NCI-H510A treated with DMSO at 0.1 percent for 48 hours (cell line): Measurements from ENCODE around the gene IDH3A.
"Not testable (repeated sequence)": the region's sequence is repeated elsewhere in the genome, so short reads cannot be mapped to it uniquely, and the experiment has no call there.

Experiments used
- DNase-seq: peaks from one replicate; lab custom pipeline; 2025; lab: John Stamatoyannopoulos, UW

IDH3A gene

GRCh38 chr15:78129751-78130287, 19.3 kb upstream of the IDH3A start:
- no peak for DNase-seq

DNA sequence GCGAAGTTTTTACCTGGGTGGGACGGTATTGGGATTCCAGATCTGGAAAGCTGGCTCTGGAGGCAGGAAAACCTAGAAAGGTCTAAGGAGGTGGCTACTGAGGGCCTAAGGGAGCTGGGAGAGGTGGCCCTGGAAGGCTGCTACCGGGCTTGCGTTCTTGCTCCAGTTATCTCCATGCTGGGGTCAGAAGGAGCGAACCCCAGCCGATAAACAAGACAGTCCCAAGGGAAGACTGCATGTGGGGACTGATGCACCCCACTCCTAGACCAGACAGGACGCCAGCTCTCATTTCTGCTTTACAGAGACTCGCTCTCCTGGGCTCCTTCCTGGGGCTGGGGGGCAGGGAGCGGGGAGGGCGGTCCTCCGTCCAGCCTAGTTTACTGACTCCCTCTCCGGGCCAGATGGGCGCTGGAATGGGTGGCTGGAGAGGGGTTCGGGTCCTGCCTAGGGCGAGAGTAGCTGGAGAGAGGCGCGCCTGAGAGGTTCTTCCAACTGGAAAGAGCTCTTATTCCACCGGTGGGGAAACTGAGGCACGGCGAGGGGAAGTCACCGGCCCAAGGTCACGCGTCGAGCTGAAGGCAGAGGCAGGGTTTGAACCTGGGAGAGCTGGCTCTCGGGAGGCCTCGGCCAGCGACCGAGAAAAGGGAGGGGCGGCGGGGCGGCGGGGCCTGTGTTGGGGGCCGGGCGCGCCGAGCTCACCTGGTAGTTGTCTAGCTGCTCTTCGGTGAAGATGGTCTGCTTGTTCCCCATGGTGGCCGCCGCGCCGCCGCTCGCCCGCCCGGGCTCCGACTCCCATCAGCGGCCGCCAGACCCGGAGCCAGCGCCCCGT, 18.5 kb upstream of the IDH3A start:
- DNase-seq = no peak

- DNase-seq = peak; percentile 53
These were observed 17.7 kb upstream of the IDH3A start, which contains the start of gene CIB2 for GRCh38 chr15:78131295-78132061. Gene CIB2 (minus strand): TSS chr15:78131445. CDS start chr15:78131215, 230 bp downstream.

DNA sequence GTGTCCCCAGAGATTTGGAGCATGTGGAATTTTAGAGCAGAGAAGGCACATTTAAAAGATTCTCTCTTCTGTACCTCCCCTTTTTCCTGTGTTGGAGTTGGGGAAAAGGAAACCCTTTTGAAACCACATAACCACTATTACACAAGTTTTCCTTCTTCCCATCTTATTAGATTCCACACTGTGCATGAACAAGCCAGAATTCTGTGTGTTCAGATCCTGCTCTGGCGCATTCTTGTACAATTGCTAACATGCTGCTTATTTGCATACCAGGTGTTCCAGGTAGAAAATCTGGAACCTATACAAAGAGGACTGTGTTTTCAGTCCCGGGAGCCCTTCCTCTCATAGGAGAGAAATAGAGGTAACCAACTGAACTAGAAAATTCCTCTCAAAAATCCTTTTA, 15.4 kb upstream of the IDH3A start:
- no peak for DNase-seq

DNA sequence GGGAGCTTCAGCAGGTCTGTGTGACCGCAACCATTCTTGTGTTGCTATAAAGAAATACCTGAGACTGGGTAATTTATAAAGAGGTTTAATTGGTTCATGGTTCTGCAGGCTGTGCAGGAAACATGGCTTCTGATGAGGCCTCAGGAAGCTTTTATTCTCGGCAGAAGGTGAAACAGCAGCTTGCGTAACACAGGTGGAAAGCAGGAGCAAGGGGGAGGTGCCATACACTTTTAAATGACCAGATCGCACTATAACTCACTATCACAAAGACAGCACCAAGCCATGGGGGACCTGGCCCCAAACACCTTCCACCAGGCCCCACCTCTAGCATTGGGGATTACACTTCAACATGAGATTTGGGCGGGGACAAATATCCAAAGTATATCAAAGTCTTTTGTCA, 9.6 kb upstream of the IDH3A start:
- no peak for DNase-seq

GRCh38 chr15:78140292-78140691, 8.9 kb upstream of the IDH3A start:
- no peak for DNase-seq

DNA sequence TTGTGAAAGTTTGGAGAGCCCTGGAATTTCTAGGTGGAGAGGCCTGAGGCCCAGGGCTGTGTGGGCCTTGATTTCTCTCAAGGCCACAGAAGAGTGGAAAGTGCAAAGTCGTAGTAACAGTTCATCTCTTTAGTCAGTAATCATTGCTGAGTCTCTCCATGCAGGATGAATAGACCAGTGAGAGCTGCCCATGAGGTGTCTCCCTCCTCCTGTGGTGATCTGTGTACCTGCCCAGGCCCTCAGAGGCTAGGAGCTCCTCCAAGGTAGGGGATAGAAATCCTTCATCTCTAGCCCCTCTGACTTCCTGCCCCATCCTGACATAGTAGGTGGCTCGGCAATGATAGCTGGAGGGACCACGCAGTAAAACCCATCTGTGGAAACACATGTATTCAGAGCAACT, 6.8 kb upstream of the IDH3A start:
- no peak for DNase-seq

DNA sequence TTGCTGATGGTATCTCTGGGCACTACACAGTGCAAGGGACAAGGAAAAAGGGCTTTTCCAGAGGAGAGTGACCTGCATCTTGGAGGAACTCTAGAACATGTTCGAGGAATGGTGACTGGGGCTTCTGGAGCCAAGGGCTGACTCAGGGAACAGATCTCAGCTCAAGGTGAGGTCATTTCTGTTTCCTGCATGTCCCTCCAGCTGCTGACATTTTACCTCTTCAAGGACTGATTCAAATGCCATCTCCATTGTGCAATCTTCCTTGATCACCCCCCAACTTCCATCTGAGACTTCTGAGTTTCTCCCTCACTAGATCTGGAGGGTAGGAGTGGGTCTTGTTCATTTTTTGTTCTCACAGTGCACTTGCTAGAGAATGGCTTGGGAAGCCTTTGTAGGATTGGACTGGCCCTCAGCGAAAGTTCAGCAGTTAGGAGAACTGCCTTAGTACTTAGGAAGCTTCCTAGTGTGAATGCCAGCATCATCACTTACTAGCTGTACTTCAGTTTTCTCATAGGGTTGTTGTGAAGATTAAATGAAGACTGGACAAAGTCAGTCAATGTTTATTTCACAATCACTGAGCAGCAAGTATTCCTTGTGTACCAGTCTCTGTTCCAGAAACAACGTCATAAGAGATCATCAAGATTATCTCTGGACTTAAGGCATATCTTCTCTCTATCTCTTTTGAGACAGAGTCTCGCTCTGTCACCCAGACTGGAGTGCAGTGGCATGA, 2.6 kb upstream of the IDH3A start:
- no peak for DNase-seq

- no peak for DNase-seq
These were observed 1.6 kb upstream of the IDH3A start for GRCh38 chr15:78147566-78147965.

GRCh38 chr15:78148392-78149067, 632 bp upstream of the IDH3A start:
- no peak for DNase-seq

DNA sequence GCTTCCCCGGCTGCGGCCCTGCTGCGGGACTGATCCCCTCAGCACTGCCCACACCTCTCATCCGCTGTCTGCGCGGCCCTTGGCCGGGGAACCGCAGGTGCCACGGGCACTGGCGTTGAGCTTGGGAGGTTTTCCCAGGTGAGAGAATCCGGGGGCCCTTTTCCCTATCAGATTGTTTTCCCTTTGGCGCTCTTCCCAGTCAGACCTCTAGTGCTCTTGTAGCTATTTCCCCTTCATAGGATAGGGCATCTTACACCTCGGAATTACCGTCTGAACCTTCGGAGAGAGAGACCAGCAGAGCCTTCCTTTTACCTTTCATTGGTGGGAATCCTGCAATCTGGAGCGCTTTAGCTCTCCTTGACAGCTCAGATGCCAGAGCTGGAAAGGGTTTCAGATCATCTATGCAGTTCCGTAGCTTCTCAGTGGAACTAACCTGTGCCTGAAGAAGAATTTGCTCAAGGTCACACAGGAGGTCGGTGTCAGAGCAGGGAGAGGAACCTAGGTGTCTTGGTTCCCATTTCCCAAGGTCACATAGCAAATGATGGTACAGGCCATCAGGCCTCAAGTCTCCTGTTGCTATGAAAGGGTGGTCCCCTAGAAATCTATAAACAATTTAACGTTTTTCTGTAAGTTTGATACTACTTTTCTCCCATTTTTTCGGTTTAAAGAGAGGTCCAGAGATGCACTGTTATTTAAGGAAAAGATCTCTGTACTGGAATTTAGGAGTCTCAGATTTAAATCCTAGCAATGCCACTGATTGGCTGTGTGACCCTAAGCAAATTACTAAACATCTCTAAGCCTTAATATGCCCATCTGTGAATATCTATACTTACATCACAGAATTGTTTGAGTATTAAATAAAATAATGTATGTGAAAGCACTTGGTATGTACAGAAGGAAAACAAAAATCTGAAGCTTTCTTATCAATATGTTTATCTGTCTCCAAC, 916 bp downstream of the IDH3A start:
- DNase-seq = peak; percentile 29

- not testable (repeated sequence) for DNase-seq
These were observed 1.9 kb downstream of the IDH3A start for GRCh38 chr15:78151075-78151474.

DNA sequence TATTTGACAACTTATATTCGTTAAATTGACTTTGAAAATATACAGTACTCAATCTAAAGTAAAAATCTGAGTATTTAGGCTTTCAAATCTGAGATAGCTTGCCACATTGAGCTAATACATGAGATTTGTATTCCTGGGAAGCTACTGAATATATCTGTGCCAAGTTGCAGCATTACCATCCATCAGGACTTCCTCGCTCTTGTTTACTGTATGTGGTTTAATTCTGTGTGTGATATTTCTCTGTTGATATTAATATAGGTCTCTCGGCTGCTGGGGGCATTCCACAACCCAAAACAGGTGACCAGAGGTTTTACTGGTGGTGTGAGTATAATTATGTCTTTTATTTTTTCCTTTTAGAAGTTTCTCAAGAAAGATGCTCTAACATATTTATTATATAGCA, 5.8 kb downstream of the IDH3A start:
- DNase-seq = no peak

- no peak for DNase-seq
These were observed 6.3 kb downstream of the IDH3A start for GRCh38 chr15:78155355-78155939.

DNA sequence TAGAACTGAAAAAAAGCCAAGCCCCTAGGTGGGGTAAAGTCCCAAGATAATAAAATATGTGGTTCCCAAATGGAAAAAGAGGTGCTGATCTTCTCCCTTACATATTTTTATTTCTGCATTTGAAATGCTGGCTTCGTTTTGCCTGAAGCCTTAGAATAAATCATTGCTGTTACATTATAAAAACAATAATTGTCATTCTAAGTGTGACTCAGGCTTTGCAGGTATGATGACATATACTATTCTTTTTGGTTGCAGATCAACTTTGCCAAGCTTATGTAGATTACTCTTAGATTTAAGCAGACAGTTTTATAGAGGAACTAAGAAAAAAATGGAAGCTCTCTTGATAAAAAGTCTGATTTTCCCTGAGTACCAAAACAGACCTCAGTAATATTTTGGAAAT, 7.5 kb downstream of the IDH3A start:
- no peak for DNase-seq

DNA sequence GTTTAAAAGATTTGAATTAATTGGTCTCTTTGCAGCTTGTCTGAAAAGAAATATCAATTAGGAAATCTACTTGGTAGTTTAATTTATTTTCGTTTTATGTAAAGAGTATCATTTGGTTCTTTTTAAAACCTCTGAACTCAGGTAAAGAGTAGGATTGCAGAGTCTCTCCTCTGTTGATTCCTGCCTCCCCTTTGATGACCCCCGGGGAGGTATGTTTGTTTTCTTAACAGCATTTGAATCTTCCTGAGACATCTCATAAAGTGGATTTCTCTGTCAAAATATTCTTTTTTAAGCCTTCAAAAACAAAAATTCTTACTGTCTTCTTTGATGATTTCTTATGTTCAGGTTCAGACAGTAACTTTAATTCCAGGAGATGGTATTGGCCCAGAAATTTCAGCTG, 8.0 kb downstream of the IDH3A start:
- no peak for DNase-seq

GRCh38 chr15:78159395-78159794, 10.2 kb downstream of the IDH3A start:
- DNase-seq = peak; percentile 1

GRCh38 chr15:78162038-78162437, 12.9 kb downstream of the IDH3A start:
- no peak for DNase-seq

DNA sequence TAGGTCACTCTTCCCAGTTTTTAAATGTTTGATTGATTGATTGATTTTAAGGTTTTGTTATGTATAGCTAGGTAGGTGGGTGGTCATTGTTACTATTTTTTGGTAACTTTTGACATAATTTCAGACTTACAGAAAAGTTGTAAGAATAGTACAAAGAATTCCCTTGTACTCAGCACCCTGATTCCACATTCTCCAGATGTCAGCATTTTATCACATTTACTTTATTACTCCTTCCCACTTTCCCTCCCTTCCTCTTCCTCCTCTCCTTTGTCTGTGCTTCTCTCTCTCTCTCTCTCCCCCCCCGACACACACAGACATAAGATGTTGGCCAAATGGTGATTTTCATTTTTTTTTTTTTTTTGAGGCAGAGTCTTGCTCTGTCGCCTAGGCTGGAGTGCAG, 14.8 kb downstream of the IDH3A start:
- DNase-seq = no peak

DNA sequence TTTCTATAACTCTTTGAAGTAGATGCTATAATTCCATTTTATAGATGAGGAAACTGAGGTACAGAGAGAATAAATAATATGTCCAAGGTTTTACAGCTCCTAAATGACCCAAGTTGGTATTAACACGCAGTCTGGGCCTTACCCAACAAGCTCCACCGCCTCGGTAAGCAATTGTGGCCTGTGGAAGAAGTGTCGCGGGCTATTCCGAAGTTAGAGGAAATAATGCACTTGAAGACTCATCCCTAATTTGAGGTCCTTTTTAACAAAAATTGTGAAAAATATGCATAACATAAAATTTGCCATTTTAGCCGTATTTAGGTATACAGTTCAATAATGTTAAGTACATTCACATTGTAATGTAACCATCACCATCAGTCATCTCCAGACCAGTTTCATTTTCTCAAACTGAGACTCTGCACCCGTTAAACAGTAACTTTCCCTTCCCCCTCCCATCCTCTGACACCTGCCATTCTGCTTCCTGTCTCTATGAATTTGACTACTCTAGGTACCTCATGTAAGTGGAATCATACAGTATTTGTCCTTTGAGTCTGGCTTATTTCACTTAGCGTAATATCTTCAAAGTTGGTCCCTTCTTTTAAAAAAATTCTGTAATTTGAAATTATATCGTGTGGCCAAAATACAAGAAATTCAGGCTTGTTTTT, 18.2 kb downstream of the IDH3A start:
- no peak for DNase-seq
